ENCODE measurements around the gene PSRC1. TPM values are rescaled to one million over a fixed set of nuclear protein-coding genes. Genes with fewer than 3 reads are reported as not detected.

PSRC1 gene
- total RNA-seq, 2 donors from 2014 or later: 6.5 to 36.0 TPM

GRCh38 chr1:109256971-109257681 is 25.8 kb downstream of the PSRC1 start:
- Histone ChIP-seq H3K9me3 (no peaks in the 10 kb centered on the region), H3K4me1 (no peaks in the 10 kb centered on the region), H3K27me3 (no peaks in the 10 kb centered on the region), H3K9ac (ENCODE audit: low read depth in 2 of 2, low read length in 2 of 2) (no peak overlapping the region), H3K4me3 (no peak overlapping the region), H3K27ac (no peak overlapping the region), H3K36me3 (no peaks in the 10 kb centered on the region)
- TF ChIP-seq, protein P1, sequence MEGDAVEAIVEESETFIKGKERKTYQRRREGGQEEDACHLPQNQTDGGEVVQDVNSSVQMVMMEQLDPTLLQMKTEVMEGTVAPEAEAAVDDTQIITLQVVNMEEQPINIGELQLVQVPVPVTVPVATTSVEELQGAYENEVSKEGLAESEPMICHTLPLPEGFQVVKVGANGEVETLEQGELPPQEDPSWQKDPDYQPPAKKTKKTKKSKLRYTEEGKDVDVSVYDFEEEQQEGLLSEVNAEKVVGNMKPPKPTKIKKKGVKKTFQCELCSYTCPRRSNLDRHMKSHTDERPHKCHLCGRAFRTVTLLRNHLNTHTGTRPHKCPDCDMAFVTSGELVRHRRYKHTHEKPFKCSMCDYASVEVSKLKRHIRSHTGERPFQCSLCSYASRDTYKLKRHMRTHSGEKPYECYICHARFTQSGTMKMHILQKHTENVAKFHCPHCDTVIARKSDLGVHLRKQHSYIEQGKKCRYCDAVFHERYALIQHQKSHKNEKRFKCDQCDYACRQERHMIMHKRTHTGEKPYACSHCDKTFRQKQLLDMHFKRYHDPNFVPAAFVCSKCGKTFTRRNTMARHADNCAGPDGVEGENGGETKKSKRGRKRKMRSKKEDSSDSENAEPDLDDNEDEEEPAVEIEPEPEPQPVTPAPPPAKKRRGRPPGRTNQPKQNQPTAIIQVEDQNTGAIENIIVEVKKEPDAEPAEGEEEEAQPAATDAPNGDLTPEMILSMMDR (IDR thresholded peaks at IDR 0.05): no peak
- intact Hi-C loops (cut with DNase I): no loop called here
- no peak for DNase-seq

DNA sequence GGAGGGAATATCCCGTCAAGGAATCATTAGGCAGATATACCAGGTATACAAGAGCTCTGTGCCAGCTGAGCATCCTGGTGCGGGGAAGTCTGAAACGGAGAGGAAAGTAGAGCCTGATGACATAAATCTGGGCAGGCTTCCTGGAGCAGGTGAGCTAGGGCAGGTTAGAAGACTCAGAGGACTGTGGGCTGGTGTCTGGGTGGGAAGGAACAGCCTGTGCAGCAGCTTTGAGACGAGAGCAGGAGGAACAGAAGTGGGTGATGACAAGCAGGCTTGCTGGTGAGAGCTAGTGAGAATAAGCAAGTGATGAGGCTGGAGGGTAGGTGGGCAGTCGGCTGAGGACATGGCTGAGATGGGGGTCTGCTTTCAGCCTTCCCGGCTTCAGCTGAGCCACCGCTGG is 26.9 kb downstream of the PSRC1 start:
- Histone ChIP-seq H3K9ac (ENCODE audit: low read depth in 2 of 2, low read length in 2 of 2) (no peak overlapping the region), H3K9me3 (no peaks in the 10 kb centered on the region), H3K4me1 (no peaks in the 10 kb centered on the region), H3K36me3 (no peaks in the 10 kb centered on the region), H3K27ac (no peak overlapping the region), H3K4me3 (no peak overlapping the region), H3K27me3 (no peaks in the 10 kb centered on the region)
- TF ChIP-seq, protein P1 (IDR thresholded peaks at IDR 0.05): no peak
- DNase-seq: no peak
- intact Hi-C loops (cut with DNase I): no loop called here

DNA sequence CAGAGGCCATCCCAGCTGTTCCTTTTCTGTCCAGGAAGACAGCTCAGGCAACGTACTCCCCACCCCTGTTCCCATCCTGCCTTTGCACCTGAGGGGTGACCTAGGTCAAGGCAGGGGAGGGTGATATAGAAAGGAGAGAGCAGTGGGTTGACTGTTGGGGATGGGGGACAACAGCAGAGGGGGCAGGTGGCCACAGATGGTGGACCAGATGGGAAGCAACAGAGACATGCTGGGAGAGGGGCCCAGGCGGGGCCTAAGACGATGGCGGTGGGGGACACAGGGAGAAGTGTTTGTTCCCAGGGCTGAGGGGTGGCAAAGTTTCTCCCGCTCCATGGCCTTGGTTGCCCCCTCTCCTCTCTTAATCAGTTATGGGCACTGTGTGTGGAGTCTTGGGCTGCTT is 27.3 kb downstream of the PSRC1 start:
- intact Hi-C loops (cut with DNase I): no loop called here
- Histone ChIP-seq H3K36me3 (no peaks in the 10 kb centered on the region), H3K27me3 (no peaks in the 10 kb centered on the region), H3K27ac (no peak overlapping the region), H3K4me1 (no peaks in the 10 kb centered on the region), H3K9ac (ENCODE audit: low read depth in 2 of 2, low read length in 2 of 2) (no peak overlapping the region), H3K9me3 (no peaks in the 10 kb centered on the region), H3K4me3 (no peak overlapping the region)
- DNase-seq: no peak
- TF ChIP-seq, protein P1 (IDR thresholded peaks at IDR 0.05): no peak

GRCh38 chr1:109255097-109255651 is 27.8 kb downstream of the PSRC1 start:
- no peak for DNase-seq
- Histone ChIP-seq H3K36me3 (no peaks in the 10 kb centered on the region), H3K4me3 (no peak overlapping the region), H3K4me1 (no peaks in the 10 kb centered on the region), H3K27me3 (no peaks in the 10 kb centered on the region), H3K27ac (no peak overlapping the region), H3K9ac (ENCODE audit: low read depth in 2 of 2, low read length in 2 of 2) (no peak overlapping the region), H3K9me3 (no peaks in the 10 kb centered on the region)
- intact Hi-C loops (cut with DNase I): no loop called here
- TF ChIP-seq, protein P1 (IDR thresholded peaks at IDR 0.05): no peak

- no peaks in the 10 kb centered on the region for H3K9me3 ChIP-seq
- no peak overlapping the region for H3K27ac ChIP-seq
- no peaks in the 10 kb centered on the region for H3K4me1 ChIP-seq
- intact Hi-C loops (cut with DNase I): no loop called here
- no peak overlapping the region for H3K4me3 ChIP-seq
- H3K9ac ChIP-seq (ENCODE audit: low read depth in 2 of 2, low read length in 2 of 2): no peak overlapping the region
- TF ChIP-seq, protein P1 (IDR thresholded peaks at IDR 0.05): no peak
- DNase-seq: no peak
- H3K36me3 ChIP-seq: no peaks in the 10 kb centered on the region
- no peaks in the 10 kb centered on the region for H3K27me3 ChIP-seq
Observed at GRCh38 chr1:109254621-109255096, 28.3 kb downstream of the PSRC1 start.

Data from colonic mucosa (tissue), 4 donors.